ENCODE measurements around the gene SPRY2. TPM values are rescaled to one million over a fixed set of nuclear protein-coding genes. Genes with fewer than 3 reads are reported as not detected.

Gene SPRY2
- total RNA-seq, 1 donor: 60.3 TPM

DNA sequence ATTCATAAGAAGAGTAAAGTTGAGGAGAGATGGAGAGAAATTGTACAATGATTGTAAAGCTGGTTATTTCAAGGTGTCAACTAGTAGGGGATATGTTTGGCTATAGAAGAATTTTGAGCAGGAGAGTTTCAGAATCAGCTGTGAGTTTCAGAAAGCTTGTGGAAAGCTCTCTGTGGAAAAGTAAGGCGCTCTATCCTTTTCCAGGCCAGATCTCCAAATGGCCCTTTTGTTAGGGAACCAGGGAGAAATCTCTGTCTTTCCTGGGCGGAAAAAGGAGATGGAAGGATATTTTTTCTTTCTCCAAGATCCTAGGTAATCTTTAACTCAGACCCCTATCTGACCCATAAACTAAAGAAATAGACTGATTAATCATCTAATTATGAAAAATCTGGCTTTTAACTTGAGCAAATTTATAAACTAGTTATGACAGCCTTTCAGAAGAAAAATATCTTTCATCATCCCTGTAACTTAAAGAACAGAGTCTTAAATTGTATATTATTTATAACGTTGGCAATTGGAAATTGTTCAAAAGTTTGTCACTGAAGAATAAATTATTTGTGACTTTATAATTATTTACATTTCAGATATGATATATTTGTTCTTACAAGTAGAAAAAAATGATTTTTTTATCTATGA, 34.5 kb downstream of the SPRY2 start:
- H3K4me3 ChIP-seq (ENCODE audit: low read depth, low read length): no peak overlapping the region
- TF ChIP-seq, protein P1, sequence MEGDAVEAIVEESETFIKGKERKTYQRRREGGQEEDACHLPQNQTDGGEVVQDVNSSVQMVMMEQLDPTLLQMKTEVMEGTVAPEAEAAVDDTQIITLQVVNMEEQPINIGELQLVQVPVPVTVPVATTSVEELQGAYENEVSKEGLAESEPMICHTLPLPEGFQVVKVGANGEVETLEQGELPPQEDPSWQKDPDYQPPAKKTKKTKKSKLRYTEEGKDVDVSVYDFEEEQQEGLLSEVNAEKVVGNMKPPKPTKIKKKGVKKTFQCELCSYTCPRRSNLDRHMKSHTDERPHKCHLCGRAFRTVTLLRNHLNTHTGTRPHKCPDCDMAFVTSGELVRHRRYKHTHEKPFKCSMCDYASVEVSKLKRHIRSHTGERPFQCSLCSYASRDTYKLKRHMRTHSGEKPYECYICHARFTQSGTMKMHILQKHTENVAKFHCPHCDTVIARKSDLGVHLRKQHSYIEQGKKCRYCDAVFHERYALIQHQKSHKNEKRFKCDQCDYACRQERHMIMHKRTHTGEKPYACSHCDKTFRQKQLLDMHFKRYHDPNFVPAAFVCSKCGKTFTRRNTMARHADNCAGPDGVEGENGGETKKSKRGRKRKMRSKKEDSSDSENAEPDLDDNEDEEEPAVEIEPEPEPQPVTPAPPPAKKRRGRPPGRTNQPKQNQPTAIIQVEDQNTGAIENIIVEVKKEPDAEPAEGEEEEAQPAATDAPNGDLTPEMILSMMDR (IDR thresholded peaks at IDR 0.05; ENCODE audit: insufficient read depth, low read length): no peak
- peak; percentile 35 for DNase-seq (ENCODE audit: low read depth)

DNA sequence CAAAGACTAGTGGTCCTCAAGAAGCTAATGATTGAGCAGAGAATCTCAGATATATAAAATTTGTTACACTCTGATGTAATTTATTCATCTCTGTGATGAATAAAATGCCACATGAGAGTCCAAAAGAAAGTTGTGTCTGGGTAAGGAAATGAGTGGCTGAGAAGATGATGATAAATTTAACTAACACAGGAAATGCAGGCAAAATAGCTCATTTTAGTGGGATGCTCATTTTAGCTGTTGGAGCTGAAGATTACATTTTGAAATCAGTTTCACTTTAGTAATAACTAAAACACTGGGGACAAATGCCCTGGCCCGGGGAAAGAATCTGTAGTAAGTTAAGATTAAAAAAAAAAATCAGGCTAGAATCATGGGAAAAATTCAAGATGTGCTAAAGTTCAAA, 35.2 kb downstream of the SPRY2 start:
- TF ChIP-seq, protein P1 (IDR thresholded peaks at IDR 0.05; ENCODE audit: insufficient read depth, low read length): no peak
- peak; percentile 39 for DNase-seq (ENCODE audit: low read depth)
- H3K4me3 ChIP-seq (ENCODE audit: low read depth, low read length): no peak overlapping the region

DNA sequence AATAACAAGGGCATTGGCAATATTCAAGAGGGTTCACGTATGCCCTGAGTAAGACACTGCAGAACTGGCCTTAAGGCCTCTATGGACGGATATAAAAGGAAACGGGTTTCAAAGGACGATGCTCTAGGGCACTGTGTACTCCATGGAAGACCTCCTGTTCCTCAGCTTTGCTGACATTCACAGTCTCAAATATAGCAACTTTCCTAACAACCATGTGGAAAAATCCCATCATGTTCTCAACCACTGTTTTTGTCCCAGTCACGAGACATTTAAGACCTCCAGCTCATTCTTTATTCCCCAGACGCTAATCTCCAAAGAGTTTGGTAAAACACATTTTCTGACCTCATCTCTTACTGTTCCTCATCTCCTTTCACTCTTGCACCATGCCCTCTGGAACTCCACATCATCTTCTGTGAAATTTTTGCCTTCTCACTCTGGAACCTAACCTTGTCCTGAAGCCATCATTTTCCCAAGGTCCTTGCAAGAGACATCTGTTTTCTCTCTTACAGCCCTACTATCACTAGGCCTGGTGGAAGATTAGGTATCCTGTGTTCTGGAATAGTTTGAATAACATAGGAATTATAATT, 37.6 kb downstream of the SPRY2 start:
- no peak for DNase-seq (ENCODE audit: low read depth)
- TF ChIP-seq, protein P1 (IDR thresholded peaks at IDR 0.05; ENCODE audit: insufficient read depth, low read length): no peak
- H3K4me3 ChIP-seq (ENCODE audit: low read depth, low read length): no peak overlapping the region

DNA sequence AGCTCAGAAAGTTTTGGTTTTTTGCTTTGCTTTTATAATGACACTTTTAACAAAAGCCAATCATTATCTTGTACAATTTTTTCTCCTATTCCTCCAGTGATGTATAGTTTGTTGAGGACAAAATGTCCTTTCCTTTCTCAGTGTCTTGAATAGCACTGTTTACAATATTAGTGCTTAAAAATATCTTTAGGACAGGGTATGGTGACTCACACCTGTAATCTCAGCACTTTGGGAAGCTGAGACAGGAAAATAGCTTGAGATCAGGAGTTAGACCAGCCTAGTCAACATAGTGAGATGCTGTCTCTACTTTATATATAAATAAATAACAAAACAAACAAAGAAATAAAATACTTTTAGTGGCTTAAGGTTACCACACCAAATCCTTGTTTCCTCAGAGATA, 41.9 kb downstream of the SPRY2 start:
- no peak for DNase-seq (ENCODE audit: low read depth)
- H3K4me3 ChIP-seq (ENCODE audit: low read depth, low read length): no peak overlapping the region
- TF ChIP-seq, protein P1 (IDR thresholded peaks at IDR 0.05; ENCODE audit: insufficient read depth, low read length): no peak

DNA sequence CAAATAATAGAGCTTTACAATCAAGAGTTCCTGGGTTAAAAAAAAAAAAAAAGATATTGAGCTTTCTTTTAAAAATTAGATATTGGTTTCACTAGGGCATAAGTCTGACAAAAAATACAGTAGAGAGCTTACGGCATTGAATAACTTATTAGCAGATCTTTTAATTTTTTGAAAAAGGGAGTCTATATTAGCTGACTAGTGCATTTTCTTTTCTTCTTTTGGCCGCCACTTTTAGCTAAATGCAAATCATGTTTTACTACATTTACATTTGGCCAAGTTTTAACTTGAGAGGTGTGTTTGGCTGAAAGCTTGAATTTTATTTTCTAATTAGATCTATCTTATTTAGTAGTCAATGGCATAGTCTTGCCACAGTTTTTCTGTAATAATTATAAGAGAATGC, 43.4 kb downstream of the SPRY2 start:
- TF ChIP-seq, protein P1 (IDR thresholded peaks at IDR 0.05; ENCODE audit: insufficient read depth, low read length): no peak
- no peak overlapping the region for H3K4me3 ChIP-seq (ENCODE audit: low read depth, low read length)
- DNase-seq (ENCODE audit: low read depth): no peak

DNA sequence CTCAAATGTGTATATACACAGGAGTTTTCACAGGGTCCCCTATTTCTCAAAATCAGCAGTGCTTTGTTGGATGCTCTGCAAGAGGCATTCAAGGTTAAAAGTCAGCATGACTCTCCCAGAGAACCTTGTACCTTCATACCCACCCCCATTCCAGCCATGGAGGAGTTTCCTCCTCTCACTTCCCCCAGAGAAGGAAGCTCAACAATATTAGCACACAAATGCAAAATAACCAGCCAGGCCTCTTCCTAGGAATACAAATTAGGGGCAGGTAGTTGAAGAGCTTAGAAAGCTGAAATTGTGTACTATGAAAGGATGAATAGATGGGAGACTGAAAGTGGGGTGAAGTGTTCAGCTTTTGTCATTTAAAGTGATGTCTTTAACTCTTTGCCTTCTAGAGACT, 43.8 kb downstream of the SPRY2 start:
- DNase-seq (ENCODE audit: low read depth): no peak
- H3K4me3 ChIP-seq (ENCODE audit: low read depth, low read length): no peak overlapping the region
- TF ChIP-seq, protein P1 (IDR thresholded peaks at IDR 0.05; ENCODE audit: insufficient read depth, low read length): no peak

DNA sequence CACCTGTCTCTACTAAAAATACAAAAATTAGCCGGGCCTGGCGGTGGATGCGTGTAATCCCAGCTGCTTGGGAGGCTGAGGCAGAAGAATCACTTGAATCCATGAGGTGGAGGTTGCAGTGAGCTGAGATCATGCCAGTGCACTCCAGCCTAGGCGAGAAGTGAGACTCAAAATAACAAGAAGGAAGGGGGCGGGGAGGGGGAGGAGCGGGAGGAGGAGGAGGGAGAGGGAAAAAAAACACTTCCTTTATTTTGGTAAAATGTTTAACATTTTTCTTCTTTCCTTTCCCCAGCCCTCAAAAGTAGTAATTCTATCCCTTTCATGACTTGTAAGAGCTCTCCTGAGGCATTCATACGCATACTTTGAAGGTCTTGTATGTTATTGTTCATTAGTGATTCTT, 44.3 kb downstream of the SPRY2 start:
- TF ChIP-seq, protein P1 (IDR thresholded peaks at IDR 0.05; ENCODE audit: insufficient read depth, low read length): no peak

More for the DNA sequence above, 44.3 kb downstream of the SPRY2 start:
- H3K4me3 ChIP-seq (ENCODE audit: low read depth, low read length): no peak overlapping the region
- DNase-seq (ENCODE audit: low read depth): no peak
